Breast epithelium (tissue), 3 donors: ENCODE data around the gene CFAP46.

Source experiments
- CTCF ChIP-seq, 3 donors: fragments of 450-650 bp; IDR thresholded peaks; one replicate each; pipeline ENCODE4 v1.5.1; 2016 to 2017; ENCODE audit warnings: antibody characterized with exemption in 3 of 3, mild to moderate bottlenecking in 3 of 3, moderate library complexity in 3 of 3
- POLR2A ChIP-seq: fragments of 450-650 bp; IDR thresholded peaks from one replicate; pipeline ENCODE4 v1.6.1; 2016; ENCODE audit warnings: antibody characterized with exemption, mild to moderate bottlenecking, moderate library complexity
- POLR2AphosphoS5 ChIP-seq, 3 donors: sonication (generic); formaldehyde crosslinking; IDR thresholded peaks; one replicate each; pipeline ENCODE4 v1.6.1; 2017; ENCODE audit warnings: antibody characterized with exemption in 3 of 3

- TF ChIP-seq POLR2A (no peak), CTCF (IDR thresholded peaks at IDR 0.05) (no peak), POLR2AphosphoS5 (IDR thresholded peaks at IDR 0.05) (no peak)
Measured at GRCh38 chr10:132912713-132913558, 29.4 kb downstream of the CFAP46 start.
